IPS-NIHi7 (cell line): ENCODE results near the gene KPNA2.
"Not testable (repeated sequence)": the region's sequence is repeated elsewhere in the genome, so short reads cannot be mapped to it uniquely, and the experiment has no call there.

ENCODE experiments used
- DNase-seq: peaks from one replicate; pipeline ENCODE4 v3.0.0; 2012; ENCODE audit warnings: mixed read lengths; ENCODE audit errors: extremely low spot score

The KPNA2 gene

DNA sequence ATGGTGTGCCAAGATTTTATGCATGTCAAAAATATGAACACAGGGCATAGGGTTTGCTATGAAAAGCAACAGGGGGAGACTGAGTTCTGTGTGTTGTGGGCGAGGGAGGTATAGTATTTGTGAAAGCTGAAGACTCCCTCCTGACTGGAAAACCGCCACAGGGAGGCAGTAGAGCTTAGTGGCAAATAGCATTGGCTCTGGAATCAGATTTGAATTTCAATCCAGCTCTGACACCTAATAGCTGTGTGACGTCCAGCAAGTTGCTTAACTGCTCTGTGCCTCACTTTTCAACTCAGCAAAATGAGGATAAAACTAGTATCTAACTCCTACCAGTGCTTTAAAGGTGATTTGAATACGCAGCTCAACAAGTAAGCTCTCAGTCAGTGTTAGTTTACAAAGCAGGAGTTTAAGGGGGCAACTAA lies 22.0 kb downstream of the KPNA2 start:
- DNase-seq = no peak

DNA sequence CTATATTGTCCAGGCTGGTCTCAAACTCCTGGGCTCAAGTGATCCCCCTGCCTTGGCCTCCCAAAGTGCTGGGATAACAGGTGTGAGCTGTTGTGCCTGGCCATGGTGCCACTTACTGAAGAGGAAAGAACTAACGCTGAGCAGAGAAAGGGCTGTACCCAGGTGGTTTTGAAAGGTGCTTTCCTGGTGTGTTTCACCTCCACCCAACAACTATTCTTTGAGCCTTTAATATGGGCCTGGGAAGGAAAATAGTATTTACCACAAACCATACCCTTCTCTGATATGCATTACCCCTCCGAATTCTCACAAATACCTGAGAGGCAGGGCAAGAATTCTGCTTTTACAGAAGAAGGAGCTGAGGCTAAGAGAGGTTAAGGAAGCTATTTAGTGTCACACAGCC lies 24.8 kb downstream of the KPNA2 start:
- no peak for DNase-seq

DNA sequence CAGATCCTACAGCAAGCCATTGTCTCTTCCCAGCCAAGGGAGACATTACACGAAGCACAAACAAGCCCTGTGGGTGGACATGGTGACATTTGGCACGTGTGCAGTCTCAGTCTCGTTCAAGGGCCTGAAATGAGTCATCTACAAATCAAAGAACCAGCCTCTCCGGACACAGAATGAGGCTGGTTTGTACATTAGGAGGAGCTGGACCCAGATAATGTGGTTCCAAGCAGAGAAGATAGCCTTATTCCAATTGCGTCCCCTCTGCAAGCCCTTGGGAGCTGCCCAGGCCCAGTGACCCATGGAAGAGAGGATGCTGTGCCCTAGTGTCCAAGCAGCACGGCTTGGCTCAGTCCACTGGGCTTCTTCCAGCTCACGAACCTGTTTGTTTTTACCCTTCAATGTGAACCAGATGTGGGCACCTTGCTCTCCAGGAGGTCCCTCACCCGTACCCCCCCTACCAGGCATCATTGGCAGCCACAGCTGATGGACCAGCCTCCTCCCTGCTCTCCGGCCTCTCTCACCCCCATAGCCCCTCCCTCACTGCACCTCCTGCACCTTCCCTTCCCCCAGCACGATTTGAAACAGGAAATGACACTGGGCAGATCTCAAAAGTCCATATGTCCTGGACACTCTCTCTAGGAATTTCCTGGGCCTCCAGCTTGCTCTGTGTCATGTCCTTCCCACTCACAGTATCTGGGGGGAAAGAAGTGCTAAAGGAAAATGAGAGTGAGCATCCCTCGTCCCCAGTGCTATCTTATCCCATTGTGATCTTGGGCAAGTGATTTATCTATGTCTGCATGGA lies 26.2 kb downstream of the KPNA2 start:
- no peak for DNase-seq

DNA sequence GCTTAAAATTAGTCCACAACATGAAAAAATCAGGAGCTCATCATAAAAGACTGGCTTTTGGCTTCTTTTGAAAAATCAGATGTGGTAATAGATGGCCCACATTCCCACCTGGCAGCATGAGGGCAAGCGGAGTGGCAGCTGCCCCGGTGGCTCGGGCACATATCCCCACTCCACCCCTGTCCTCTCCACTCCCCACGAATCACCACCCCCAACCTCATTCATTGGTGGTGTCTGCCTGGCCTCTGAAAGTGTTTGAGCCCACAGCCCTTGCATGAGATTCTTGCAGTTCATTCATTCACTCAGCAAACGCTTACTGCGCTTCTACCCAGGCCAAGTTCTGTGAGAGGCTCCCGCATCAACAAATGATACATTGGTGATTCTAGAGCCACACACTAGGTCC lies 29.8 kb downstream of the KPNA2 start:
- DNase-seq = not testable (repeated sequence)

DNA sequence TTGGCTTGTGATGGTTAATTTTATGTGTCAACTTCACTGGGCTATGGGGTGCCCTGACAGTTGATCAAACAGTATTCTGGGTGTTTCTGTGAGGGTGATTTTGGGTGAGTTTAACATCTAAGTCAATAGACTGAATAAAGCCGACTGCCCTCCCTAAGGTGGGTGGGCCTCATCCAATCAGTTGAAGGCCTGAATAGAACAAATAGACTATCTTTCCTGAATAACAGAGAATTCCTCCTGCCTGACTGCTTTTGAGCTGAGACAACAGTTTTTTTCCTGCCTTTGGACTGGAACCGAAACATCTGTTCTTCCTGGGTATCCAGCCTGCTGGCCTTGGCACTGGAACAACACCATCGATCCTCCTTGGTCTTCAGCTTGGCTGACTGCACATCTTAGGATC lies 33.0 kb downstream of the KPNA2 start:
- DNase-seq = not testable (repeated sequence)

DNA sequence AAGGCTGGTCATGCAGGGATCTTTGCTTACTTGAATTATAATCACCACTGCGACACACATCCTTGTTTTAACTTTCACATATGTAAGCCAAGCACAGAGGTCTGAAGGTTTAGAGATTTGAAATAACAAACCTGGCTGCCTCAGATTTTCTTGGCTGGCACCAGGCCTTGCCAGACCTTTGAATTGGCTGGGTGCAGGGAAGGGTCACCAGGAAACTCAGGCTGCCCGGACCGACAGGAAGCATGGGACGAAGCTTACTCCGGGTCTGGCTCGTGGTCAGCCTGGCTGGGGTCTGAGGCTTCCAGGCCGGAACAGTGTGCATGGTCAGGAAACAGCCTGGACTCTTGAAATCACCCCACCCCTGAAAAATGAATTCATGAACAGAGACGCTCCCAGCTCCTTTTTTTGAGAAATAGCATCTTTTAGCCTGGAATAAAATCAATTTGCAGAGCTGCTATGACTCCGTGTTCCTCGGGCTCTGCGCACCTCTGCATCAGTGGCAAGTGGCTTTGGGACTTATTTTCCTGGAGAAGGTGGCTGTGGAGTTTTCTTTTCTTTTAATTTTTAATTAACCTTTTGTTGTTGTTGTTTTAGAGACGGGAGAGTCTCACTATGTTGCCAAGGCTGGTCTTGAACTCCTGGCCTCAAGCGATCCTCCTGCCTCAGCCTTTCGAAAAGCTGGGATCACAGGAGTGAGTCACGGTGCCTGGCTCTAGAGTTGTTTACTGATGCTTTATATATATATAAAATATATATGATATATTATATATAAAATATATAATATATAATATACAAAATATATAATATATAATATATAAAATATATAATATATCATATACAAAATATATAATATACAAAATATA lies 35.3 kb downstream of the KPNA2 start:
- DNase-seq = not testable (repeated sequence)

DNA sequence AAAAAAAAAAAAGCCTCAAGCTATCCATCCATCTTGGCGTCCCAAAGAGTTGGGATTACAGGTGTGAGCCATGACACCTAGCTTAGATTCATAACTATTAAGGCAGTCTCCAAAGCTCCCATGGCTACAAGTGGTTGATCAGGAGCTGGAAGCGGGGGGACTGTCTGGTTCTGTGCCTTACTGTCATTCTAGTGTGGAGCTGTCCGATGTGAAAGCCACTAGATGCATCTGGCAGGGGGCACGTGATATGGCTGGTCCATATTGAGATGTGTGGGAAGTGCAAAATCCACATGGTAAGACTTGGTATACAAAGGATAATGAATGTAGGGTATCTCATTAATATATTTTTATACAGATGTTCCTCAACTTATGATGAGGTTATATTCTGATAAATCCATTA lies 38.7 kb downstream of the KPNA2 start:
- DNase-seq = no peak

DNA sequence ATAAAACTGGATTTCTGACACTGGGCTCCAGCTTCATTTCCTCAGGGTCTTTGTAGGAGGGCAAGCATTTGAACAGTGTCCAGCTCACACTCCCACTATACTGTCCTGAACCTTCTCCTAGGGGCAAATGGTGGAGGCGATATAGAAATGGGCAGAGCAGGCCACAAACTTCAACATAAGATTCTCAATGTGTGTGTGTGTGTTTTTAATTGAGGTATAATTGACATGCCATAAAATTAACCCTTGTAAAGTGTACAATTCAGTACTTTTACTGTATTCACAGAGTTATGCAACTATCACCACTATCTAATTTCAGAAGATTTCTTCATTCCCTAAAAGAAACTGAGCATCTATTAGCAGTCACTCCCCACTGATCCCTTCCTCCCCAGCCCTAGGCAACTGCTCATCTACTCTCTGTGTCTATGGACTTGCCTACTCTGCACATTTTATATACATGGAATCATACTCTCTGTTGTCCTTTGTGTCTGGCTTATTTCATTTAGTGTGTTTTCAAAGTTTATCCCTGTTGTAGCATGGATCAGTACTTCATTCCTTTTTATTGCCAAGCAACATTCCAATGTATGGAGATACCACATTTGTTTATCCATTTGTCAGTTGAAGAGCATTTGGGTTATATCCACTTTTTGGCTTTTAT lies 40.5 kb downstream of the KPNA2 start:
- not testable (repeated sequence) for DNase-seq

DNA sequence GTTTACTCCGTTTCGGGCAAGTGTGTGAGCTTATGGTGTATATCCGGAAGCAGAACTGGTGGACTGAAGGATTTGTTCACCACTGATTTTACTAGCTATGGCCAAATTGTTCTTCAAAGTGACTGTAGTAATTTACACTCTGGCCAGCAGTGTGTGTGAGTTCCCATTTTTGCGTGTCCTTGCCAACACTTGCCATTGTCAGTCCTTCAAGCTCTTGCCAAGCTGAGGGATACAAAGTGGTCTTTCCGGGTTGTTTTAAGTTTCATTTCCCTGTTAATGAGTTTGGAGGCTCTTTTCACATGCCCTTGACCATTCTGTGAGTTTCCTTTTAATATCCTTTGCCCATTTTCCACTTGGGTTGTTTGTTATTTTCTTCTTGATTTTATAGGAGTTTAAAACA lies 42.0 kb downstream of the KPNA2 start:
- not testable (repeated sequence) for DNase-seq

DNA sequence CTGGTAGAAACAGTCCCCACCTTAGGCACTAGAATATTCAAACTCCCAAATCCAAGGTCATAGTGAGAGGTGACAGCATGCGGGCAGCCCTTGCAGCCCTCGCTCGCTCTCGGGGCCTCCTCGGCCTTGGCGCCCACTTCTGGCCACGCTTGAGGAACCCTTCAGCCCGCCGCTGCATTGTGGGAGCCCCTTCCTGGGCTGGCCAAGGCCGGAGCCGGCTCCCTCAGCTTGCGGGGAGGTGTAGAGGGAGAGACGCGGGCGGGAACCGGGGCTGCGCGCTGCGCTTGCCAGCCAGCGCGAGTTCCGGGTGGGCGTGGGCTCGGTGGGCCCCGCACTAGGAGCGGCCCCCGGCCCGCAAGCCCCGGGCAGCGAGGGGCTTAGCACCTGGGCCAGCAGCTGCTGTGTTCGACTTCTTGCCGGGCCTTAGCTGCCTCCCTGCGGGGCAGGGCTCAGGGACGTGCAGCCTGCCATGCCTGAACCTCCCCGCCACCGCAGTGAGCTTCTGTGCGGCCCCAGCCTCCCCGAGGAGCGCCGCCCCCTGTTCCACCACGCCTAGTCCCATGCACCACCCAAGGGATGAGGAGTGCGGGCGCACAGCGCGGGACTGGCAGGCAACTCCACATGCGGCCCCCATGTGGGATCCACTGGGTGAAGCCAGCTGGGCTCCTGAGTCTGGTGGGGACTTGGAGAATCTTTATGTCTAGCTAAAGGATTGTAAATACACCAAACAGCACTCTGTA lies 45.0 kb downstream of the KPNA2 start:
- DNase-seq = no peak

DNA sequence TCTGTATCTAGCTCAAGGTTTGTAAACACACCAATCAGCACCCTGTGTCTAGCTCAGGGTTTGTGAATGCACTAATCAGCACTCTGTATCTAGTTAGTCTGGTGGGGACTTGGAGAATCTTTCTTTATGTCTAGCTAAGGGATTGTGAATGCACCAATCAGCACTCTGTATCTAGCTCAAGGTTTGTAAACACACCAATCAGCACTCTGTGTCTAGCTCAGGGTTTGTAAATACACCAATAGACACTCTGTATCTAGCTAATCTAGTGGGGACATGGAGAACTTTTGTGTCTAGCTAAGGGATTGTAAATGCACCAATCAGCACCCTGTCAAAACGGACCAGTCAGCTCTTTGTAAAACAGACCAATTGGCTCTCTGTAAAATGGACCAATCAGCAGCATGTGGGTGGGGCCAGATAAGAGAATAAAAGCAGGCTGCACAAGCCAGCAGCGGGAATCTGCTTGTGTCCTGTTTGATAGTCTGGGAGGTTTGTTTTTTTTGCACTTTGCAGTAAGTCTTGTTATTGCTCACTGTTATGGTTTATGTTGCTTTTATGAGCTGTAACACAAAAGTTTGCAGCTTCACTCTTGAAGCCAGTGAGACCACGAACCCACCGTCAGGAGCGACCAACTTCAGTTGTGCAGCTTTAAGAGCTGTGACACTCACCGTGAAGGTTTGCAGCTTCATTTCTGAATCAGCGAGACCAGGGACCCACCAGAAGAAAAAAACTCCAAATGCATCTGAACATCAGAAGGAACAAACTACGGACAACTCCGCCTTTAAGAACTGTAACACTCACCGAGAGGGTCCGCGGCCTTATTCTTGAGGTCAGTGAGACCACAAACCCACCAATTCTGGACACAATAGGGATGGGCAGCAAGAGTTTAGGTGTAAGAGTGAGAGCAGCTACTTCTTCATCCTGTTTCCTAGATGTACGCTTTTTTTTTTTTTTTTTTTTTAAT lies 46.0 kb downstream of the KPNA2 start:
- DNase-seq = not testable (repeated sequence)

DNA sequence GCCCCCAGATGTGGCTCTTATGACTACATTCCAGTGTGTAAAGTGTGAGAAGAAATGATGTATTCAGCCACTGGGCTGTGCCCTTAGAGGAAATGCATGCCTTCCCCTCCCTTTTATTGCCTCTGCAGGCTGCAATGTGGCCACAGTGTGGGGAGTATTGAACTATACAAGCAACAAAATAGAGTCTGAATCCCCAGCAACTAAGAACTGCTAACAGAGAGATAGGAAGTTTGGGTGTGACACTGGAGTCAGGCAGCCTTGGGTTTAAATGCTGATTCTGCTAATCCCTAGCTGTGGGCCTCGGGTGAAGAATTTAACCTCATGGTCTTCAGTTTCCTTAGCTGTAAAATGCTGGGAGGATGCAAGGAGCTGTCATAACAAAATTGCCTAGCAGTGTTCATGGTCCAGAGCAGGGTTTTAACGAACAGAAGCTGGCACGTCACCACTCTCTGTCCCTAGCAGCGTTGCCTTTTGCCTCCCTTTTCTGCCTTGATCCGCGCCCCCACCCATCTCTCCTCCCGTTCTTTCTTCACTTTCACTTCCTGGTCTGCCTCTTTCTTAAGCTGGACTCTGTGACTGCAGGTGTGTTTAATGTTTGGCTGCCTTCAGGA lies 50.3 kb downstream of the KPNA2 start:
- no peak for DNase-seq

DNA sequence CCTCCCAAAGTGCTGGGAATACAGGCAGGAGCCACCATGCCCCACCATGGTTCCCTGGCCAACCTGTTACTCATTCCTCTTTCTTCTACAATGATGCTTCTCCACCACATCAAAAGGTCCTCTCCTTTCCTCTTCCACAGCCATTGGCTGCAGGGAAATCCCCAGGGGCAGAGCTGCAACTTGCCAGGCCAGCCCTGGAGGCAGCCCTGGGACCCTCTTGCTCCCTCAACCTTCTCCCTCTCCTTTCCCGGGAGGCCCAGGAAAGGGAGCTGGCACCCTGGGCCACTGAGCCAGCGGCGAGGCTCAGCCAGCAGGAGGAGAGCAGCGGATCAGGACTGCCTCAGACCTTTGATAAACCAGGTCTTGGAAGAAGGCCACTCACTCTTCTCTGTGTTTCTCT lies 51.1 kb downstream of the KPNA2 start:
- not testable (repeated sequence) for DNase-seq

DNA sequence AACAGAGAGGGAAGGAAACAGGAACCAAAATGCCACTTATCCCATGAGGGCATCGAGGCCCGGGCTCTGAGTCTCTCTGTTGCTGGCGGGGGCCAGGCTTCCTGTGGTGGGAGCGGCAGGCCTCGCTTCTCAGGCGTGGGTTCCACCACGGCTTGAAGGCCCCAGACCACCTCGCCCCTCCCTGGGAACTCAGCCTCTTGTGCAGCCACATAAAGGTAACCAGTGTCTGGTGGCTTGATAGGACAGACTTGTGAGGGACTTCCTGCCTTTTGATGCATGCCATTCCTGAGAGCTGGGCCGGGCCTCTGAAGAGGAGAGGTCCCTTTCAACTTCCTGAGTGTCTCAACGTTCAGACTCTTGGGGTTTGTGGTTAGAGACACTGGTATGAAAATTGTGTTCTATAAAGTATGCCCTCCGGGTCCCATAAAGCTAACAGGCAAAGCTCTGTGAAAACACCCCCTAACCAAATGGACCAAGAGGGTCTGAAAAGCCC lies 51.6 kb downstream of the KPNA2 start:
- not testable (repeated sequence) for DNase-seq

DNA sequence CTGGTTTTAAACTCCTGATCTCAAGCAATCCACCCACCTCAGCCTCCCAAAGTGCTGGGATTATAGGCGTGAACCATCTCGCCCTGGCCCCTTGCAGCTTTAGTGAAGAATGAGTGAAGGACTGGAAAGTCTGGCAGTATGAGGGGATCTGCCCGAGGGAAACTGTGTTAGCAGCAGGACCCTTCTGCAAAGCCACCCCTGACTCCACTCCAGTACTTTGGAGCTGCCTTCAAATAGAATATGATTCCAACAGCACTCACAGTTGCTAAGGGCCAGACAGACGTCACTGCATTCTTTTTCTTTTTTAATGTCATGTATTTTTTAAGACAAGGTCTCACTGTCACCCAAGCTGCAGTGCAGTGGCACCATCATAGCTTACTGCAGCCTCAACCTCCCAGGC lies 52.3 kb downstream of the KPNA2 start:
- no peak for DNase-seq

DNA sequence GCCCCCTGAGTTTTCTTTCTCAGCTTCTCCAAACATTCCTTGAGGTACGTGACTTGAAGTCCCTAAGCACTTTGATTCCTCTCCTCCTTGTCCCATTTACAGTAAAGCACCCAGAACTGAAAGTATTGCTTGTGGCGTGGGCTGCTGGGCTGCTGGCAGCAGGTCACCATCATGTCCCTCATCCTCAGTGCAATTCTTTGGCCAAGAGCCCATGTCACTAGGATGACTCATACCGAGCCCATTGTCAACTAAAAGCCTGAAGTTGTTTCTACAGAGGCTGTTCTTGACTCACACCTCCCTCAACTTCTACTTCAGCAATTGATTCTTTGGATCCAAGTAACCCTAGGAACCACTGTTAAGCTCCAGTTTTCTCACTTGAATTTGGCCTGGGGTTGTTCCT lies 54.3 kb downstream of the KPNA2 start:
- DNase-seq = no peak

DNA sequence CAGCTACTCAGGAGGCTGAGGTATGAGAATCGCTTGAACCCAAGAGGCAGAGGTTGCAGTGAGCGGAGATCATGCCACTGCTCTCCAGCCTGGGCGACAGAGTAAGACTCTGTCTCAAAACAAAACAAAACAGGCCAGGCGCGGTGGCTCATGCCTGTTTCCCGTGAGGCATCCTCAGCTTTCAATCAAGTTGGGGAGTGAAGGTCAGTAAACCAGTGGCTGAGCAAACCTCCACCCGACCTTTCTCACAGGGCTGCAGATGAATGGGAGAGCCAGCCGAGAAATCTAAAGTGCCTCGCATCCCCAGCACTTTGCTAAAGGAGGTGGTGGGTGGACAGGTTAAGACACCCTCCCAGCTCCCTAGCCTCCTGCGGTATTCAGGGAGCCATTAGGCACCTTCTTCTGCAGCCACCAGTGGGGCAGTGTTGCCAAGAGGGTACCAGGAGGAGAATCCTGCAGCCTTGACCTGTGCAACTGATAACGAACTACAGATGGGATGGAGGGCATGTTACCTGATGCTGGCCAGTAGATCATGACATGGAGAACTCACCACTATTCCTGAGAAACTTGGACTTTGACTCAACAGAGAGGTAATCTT lies 59.0 kb downstream of the KPNA2 start:
- DNase-seq = no peak

DNA sequence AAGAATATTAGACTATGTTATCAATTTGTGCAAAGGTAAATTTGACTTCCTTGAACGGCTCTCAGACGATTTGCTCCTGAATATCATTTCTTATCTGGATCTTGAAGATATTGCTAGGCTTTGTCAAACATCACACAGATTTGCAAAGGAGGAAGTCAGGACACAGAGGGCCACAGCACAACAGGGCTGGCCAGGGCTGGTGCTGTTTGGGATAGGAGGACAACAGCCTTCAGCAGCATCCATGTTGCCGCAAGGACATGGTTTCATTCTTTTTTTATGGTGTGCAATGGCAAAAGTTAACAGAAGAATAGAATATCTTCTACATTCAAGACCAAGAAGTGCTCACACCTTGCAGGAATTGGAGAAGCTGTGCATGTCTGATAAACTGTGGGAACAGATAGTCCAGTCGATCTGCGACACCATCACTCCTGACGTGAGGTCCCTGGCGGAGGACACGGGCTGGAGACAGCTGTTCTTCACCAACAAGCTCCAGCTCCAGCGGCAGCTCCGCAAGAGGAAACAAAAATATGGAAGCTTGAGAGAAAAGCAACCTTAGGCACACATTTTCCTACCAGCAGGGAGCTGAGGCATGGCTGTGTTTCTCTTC lies 59.8 kb downstream of the KPNA2 start:
- no peak for DNase-seq

DNA sequence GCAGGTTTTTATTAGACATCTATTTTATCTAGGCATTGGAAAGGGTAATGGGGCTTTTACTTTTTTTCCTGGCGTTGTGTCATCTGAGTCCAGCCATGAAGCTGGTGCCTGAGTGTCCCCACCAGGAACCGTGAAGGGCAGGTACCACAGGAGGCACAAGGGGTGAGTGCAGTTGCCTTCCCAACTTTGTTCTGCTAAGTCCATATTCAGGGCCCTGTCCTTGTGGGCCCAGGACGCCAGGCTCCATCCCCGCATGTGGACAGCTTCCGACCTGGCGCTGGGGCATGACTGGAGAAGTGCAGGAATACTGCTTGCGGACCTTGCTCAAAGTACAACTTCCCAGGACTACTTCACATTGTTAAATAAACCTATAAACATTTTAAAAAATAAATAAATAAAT lies 60.6 kb downstream of the KPNA2 start:
- no peak for DNase-seq
